Uterus (tissue), 4 donors: Measurements from ENCODE around the gene TNFRSF11A. TPM values are rescaled to one million over a fixed set of nuclear protein-coding genes. Genes with fewer than 3 reads are reported as not detected.

ENCODE experiments used
- DNase-seq, 2 donors: peaks; one replicate each; pipeline ENCODE4 v3.0.0-alpha.2; 2019 to 2020
- H3K27ac ChIP-seq, 2 donors: fragments of 200-600 bp; sonication (generic); 1 replicate in 1 of 2; 2 replicates in 1 of 2; pipeline ENCODE4 v1.5.1; 2016 to 2018
- H3K27me3 ChIP-seq, 2 donors: fragments of 200-600 bp; sonication (generic); one replicate each; pipeline ENCODE4 v1.5.1; 2018 to 2019; ENCODE audit warnings: control low read depth in 1 of 2
- H3K36me3 ChIP-seq, 2 donors: fragments of 200-600 bp; sonication (generic); one replicate each; pipeline ENCODE4 v1.5.1; 2019; ENCODE audit warnings: control low read depth in 1 of 2
- H3K4me1 ChIP-seq, 2 donors: fragments of 200-600 bp; sonication (generic); one replicate each; pipeline ENCODE4 v1.5.1; 2018 to 2019; ENCODE audit warnings: control low read depth in 1 of 2
- H3K4me3 ChIP-seq, 2 donors: fragments of 200-600 bp; sonication (generic); 1 replicate in 1 of 2; 2 replicates in 1 of 2; pipeline ENCODE4 v1.5.1; 2018 to 2019; ENCODE audit warnings: mild to moderate bottlenecking in 1 of 2
- H3K9me3 ChIP-seq, 2 donors: fragments of 200-600 bp; sonication (generic); one replicate each; pipeline ENCODE4 v1.5.1; 2019; ENCODE audit warnings: control low read depth in 1 of 2
- CTCF ChIP-seq, 4 experiments: fragments of 200-600 bp in 2 of 4; fragments of 450-650 bp in 2 of 4; sonication (generic) in 2 of 4; IDR thresholded peaks; one replicate each; pipeline ENCODE4 v1.5.1; 2016 to 2019; ENCODE audit warnings: antibody characterized with exemption in 4 of 4, mild to moderate bottlenecking in 2 of 4, moderate library complexity in 1 of 4
- POLR2A ChIP-seq, 2 donors: fragments of 450-650 bp; IDR thresholded peaks; one replicate each; pipeline ENCODE4 v1.6.1; 2016; ENCODE audit warnings: antibody characterized with exemption in 2 of 2, mild to moderate bottlenecking in 1 of 2, moderate library complexity in 1 of 2
- intact Hi-C: fragments of 100-400 bp; cut with DNase I; formaldehyde crosslinking; loops from one replicate; pipeline ENCODE4 v1.15.1; 2023; ENCODE audit warnings: low total_unique reads
- total RNA-seq, 4 donors: library from RNA; depleted of rRNA in 3 of 4; stranded (reverse); fragments of >200 nt in 3 of 4; gene quantifications; one replicate each; pipeline versions ENCODE4 v1.1.0 to v1.2.4, GENCODE V29; 2014 to 2023
- donor health status: DM: yes; HTN: yes; CAD: no.

TNFRSF11A gene
- total RNA-seq, 4 donors from 2014 or later, result 0.26 to 7.4 (median 5.1) TPM

GRCh38 chr18:62318228-62319180 lies 6.6 kb upstream of the TNFRSF11A start:
- intact Hi-C loops, result no loop called here
- no peak for DNase-seq
- Histone ChIP-seq H3K9me3 (no peaks in the 10 kb centered on the region), H3K36me3 (no peaks in the 10 kb centered on the region), H3K4me3 (no peak overlapping the region), H3K27me3 (peaks cover 0 to 15% of the 10 kb centered on the region in 2 donors), H3K4me1 (no peaks in the 10 kb centered on the region), H3K27ac (no peak overlapping the region)
- no peak for TF ChIP-seq POLR2A (IDR thresholded peaks at IDR 0.05)
- TF ChIP-seq CTCF (IDR thresholded peaks at IDR 0.05), result no peak

- no peak for TF ChIP-seq CTCF (IDR thresholded peaks at IDR 0.05)
- no peak for TF ChIP-seq POLR2A (IDR thresholded peaks at IDR 0.05)
- H3K27ac ChIP-seq, result no peak overlapping the region
- no peaks in the 10 kb centered on the region for H3K36me3 ChIP-seq
- H3K4me1 ChIP-seq, result peaks cover 0 to 9% of the 10 kb centered on the region in 2 donors
- no peaks in the 10 kb centered on the region for H3K9me3 ChIP-seq
- H3K4me3 ChIP-seq, result no peak overlapping the region
- DNase-seq, result no peak
- H3K27me3 ChIP-seq, result peaks cover 6 to 20% of the 10 kb centered on the region in 2 donors
- intact Hi-C loops, result no loop called here
Observed at GRCh38 chr18:62321201-62321600, 3.9 kb upstream of the TNFRSF11A start.

- intact Hi-C loops, result no loop called here
- Histone ChIP-seq H3K36me3 (no peaks in the 10 kb centered on the region), H3K9me3 (no peaks in the 10 kb centered on the region), H3K27ac (no peak overlapping the region), H3K27me3 (peaks cover 11 to 43% of the 10 kb centered on the region in 2 donors), H3K4me1 (peaks cover 0 to 9% of the 10 kb centered on the region in 2 donors), H3K4me3 (no peak overlapping the region)
- TF ChIP-seq POLR2A (IDR thresholded peaks at IDR 0.05) (no peak), CTCF (IDR thresholded peaks at IDR 0.05) (no peak)
- DNase-seq, result no peak
Observed at GRCh38 chr18:62323483-62324180, 1.5 kb upstream of the TNFRSF11A start.

- Histone ChIP-seq H3K4me3 (no peak overlapping the region), H3K27me3 (peaks cover 11 to 43% of the 10 kb centered on the region in 2 donors), H3K9me3 (no peaks in the 10 kb centered on the region), H3K27ac (no peak overlapping the region), H3K4me1 (peaks cover 0 to 9% of the 10 kb centered on the region in 2 donors), H3K36me3 (no peaks in the 10 kb centered on the region)
- DNase-seq, result no peak
- intact Hi-C loops, result no loop called here
- no peak for TF ChIP-seq CTCF (IDR thresholded peaks at IDR 0.05)
- no peak for TF ChIP-seq POLR2A (IDR thresholded peaks at IDR 0.05)
Observed at GRCh38 chr18:62324181-62324828, 805 bp upstream of the TNFRSF11A start.
